HepG2 (cell line): ENCODE results near the gene P2RX5. TPM values are rescaled to one million over a fixed set of nuclear protein-coding genes. Genes with fewer than 3 reads are reported as not detected.

Source experiments
- ATF2 ChIP-seq: sonication (generic); formaldehyde crosslinking; IDR thresholded peaks from 2 replicates; pipeline ENCODE4 v1.4.0; 2020; ENCODE audit warnings: missing genetic modification reagents
- CC2D1A ChIP-seq: sonication (generic); formaldehyde crosslinking; IDR thresholded peaks from 2 replicates; pipeline ENCODE4 v1.8.1; 2023; ENCODE audit warnings: mild to moderate bottlenecking, missing genetic modification reagents
- DBP ChIP-seq: sonication (generic); formaldehyde crosslinking; IDR thresholded peaks from 2 replicates; pipeline ENCODE4 v1.4.0; 2020; ENCODE audit warnings: missing genetic modification reagents; ENCODE audit errors: not compliant biosample characterization
- DMAP1 ChIP-seq: IDR thresholded peaks from 2 replicates; pipeline ENCODE4 v1.6.1; 2016
- DZIP1 ChIP-seq: sonication (generic); formaldehyde crosslinking; IDR thresholded peaks from 2 replicates; pipeline ENCODE4 v1.5.0; 2020; ENCODE audit warnings: mild to moderate bottlenecking, missing genetic modification reagents
- MEF2D ChIP-seq: sonication (generic); formaldehyde crosslinking; IDR thresholded peaks from 2 replicates; pipeline ENCODE4 v1.5.1; 2020; ENCODE audit warnings: mild to moderate bottlenecking, missing genetic modification reagents
- POLR2A ChIP-seq, 2 experiments: IDR thresholded peaks; 2 replicates each; pipeline ENCODE4 v1.6.1; 2011; ENCODE audit warnings: low read depth in 2 of 2, low read length in 2 of 2, mild to moderate bottlenecking in 1 of 2, moderate library complexity in 1 of 2; ENCODE audit not compliant: insufficient read depth in 1 of 2
- PTBP1 ChIP-seq: fragments of 200-400 bp; formaldehyde crosslinking; IDR thresholded peaks from 2 replicates; pipeline ENCODE4 v1.6.1; 2018; ENCODE audit warnings: low read length, low read depth; ENCODE audit not compliant: poor library complexity, severe bottlenecking
- STAG1 ChIP-seq: sonication (generic); formaldehyde crosslinking; IDR thresholded peaks from 2 replicates; pipeline ENCODE4 v1.4.0; 2020; ENCODE audit warnings: missing genetic modification reagents
- ZMYM2 ChIP-seq: sonication (generic); formaldehyde crosslinking; IDR thresholded peaks from 2 replicates; pipeline ENCODE4 v1.8.0; 2022; ENCODE audit warnings: mild to moderate bottlenecking, missing genetic modification reagents
- ZNF24 ChIP-seq: fragments of 450-650 bp; IDR thresholded peaks from 2 replicates; pipeline ENCODE4 v1.6.1; 2017; ENCODE audit warnings: antibody characterized with exemption, mild to moderate bottlenecking
- ZNF264 ChIP-seq: sonication (generic); formaldehyde crosslinking; IDR thresholded peaks from 2 replicates; pipeline ENCODE4 v1.4.0; 2020; ENCODE audit warnings: missing genetic modification reagents
- ZNF331 ChIP-seq: sonication (generic); formaldehyde crosslinking; IDR thresholded peaks from 2 replicates; pipeline ENCODE4 v1.4.0; 2020; ENCODE audit warnings: missing genetic modification reagents
- ZNF367 ChIP-seq: sonication (generic); formaldehyde crosslinking; IDR thresholded peaks from 2 replicates; pipeline ENCODE4 v1.4.0; 2020; ENCODE audit warnings: missing genetic modification reagents, borderline replicate concordance
- ZNF556 ChIP-seq: sonication (generic); formaldehyde crosslinking; IDR thresholded peaks from 2 replicates; pipeline ENCODE4 v1.4.0; 2020; ENCODE audit warnings: mild to moderate bottlenecking, missing genetic modification reagents, borderline replicate concordance
- ZNF570 ChIP-seq: sonication (generic); formaldehyde crosslinking; IDR thresholded peaks from 2 replicates; pipeline ENCODE4 v1.4.0; 2020; ENCODE audit warnings: mild to moderate bottlenecking, missing genetic modification reagents, borderline replicate concordance
- ZNF615 ChIP-seq: sonication (generic); formaldehyde crosslinking; IDR thresholded peaks from 2 replicates; pipeline ENCODE4 v1.5.0; 2020; ENCODE audit warnings: mild to moderate bottlenecking, missing genetic modification reagents, borderline replicate concordance
- ZNF792 ChIP-seq: IDR thresholded peaks from 2 replicates; pipeline ENCODE4 v1.6.1; 2016
- ZSCAN12 ChIP-seq: sonication (generic); formaldehyde crosslinking; IDR thresholded peaks from 2 replicates; pipeline ENCODE4 v1.9.0; 2021; ENCODE audit warnings: mild to moderate bottlenecking, missing genetic modification reagents
- polyA plus RNA-seq, 8 experiments: library from polyadenylated mRNA; depleted of rRNA in 3 of 8; stranded (reverse) in 7 of 8; unstranded in 1 of 8; fragments of >200 nt; fragmentation: Illumina TruSeq in 4 of 8; extraction: Trizol in 4 of 8; gene quantifications; 2 replicates each; pipeline versions ENCODE4 v1.2.1 to v1.2.3, GENCODE V29; 2011 to 2016; ENCODE audit warnings: low read depth in 4 of 8, missing spikeins in 1 of 8, mixed read lengths in 1 of 8; ENCODE audit not compliant: insufficient read depth in 1 of 8
- total RNA-seq, 5 experiments: library from RNA; depleted of rRNA; stranded (reverse); fragments of >200 nt; fragmentation: Illumina TruSeq; extraction: Trizol; gene quantifications; 2 replicates each; pipeline ENCODE4 v1.2.3, GENCODE V29; 2016; ENCODE audit warnings: low read depth in 1 of 5
- TF ChIP-seq, protein P1 (sequence below), 2 experiments: sonication (generic) in 1 of 2; formaldehyde crosslinking in 1 of 2; IDR thresholded peaks; 2 replicates each; pipeline versions ENCODE4 v1.5.1 to v1.6.1; 2011 to 2020; ENCODE audit warnings: borderline replicate concordance in 1 of 2, low read depth in 1 of 2, low read length in 1 of 2, mild to moderate bottlenecking in 1 of 2, missing genetic modification reagents in 1 of 2, moderate library complexity in 1 of 2

P2RX5 gene
- total and polyA plus RNA-seq, 2 of the 13 experiments (the other 11 are each of a cell fraction or from before 2014, with no cell fraction given), result 0.95 to 1.7 TPM

DNA sequence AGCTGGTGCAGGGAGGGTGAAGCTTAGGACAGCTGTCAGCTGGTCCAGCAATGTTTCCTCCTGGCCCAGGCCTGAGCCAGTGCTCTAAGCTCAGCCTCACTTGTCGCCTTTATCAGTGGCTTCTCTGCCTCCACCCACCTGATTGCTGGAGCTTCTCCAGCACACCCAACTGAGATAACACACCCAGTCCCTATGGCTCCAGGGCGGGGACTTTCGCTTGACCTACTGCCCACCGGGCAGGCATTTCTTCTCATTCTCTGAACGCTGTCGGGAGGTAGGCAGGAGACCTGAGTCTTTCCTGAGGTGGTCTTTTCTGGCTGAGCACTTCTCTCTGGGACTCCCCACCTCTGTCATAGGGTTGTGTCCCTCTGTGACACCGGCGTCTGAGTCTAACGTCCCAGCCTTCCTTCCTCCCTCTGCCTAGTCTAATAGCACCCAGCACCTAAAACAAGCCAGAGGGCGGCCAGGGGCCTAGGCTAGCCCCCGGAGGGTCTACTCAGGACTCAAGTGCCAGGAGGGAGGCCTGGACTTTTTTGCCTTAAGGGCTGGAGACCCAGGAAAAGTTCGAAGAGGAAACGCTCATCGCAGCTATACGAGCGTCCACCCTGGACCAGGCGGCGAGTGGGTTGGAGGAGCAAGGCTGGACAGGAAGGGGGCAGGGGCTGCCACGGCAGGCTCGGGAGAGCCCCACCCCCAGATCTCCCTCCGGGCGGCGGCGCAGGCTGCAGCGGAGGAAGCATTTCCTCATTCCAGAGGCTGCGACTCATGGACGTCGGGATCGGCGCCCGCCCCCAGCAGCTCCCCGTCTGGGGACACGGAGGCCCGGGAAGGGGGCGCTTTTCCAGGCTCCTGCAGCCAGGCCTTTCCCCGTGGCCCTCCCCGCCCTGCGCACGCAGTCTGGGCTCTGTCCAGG lies 28.3 kb downstream of the P2RX5 start (continued):
- TF ChIP-seq DZIP1 (CRISPR knock-in tag) (0 out of 2 replicates have a peak, but pooled peaks have one; percentile 42), ZNF264 (CRISPR knock-in tag) (no peak), PTBP1 (no peak), ZNF570 (CRISPR knock-in tag) (no peak), STAG1 (CRISPR knock-in tag) (no peak), POLR2A (IDR thresholded peaks at IDR 0.05; ENCODE audit: insufficient read depth in 1 of 2, low read depth in 2 of 2, low read length in 2 of 2) (peak in 1 of 2 experiments; percentile 33; a peak in 3 of 4 replicates), ZNF556 (0 out of 2 replicates have a peak, but pooled peaks have one; percentile 11), ATF2 (CRISPR knock-in tag) (no peak; the same call in 1 of the 2 replicates), CC2D1A (no peak), ZNF24 (no peak), ZSCAN12 (CRISPR knock-in tag) (no peak), MEF2D (CRISPR knock-in tag) (peak; percentile 59; the same call in 1 of the 2 replicates), DBP (CRISPR knock-in tag) (no peak), DMAP1 (CRISPR knock-in tag) (peak; percentile 73; the same call in 1 of the 2 replicates), ZMYM2 (CRISPR knock-in tag) (peak; percentile 91; the same call in 1 of the 2 replicates), ZNF615 (CRISPR knock-in tag) (no peak; the same call in 1 of the 2 replicates), ZNF331 (CRISPR knock-in tag) (peak; percentile 48; the same call in 1 of the 2 replicates), ZNF792 (CRISPR knock-in tag) (0 out of 2 replicates have a peak, but pooled peaks have one; percentile 5), ZNF367 (CRISPR knock-in tag) (no peak)
- TF ChIP-seq, protein P1, sequence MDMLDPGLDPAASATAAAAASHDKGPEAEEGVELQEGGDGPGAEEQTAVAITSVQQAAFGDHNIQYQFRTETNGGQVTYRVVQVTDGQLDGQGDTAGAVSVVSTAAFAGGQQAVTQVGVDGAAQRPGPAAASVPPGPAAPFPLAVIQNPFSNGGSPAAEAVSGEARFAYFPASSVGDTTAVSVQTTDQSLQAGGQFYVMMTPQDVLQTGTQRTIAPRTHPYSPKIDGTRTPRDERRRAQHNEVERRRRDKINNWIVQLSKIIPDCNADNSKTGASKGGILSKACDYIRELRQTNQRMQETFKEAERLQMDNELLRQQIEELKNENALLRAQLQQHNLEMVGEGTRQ (IDR thresholded peaks at IDR 0.05; ENCODE audit: low read depth, low read length), result no peak
- TF ChIP-seq, protein P1 (CRISPR knock-in tag; IDR thresholded peaks at IDR 0.05; ENCODE audit: borderline replicate concordance), result no peak
